Stimulated activated CD4-positive, alpha-beta T cell treated with anti-CD3 and anti-CD28 coated beads, Interleukin-1b, Interleukin-23, amount 100 ng/mL, for 1 hour (primary cell): Measurements from ENCODE around the gene OR6C2.
"Not testable (repeated sequence)": the region's sequence is repeated elsewhere in the genome, so short reads cannot be mapped to it uniquely, and the experiment has no call there.

ENCODE experiments used
- DNase-seq, 2 donors: peaks; one replicate each; pipeline ENCODE4 v3.0.0-alpha.2; 2020; ENCODE audit warnings: low read depth in 2 of 2

Gene OR6C2

GRCh38 chr12:55472264-55472663 is 28.4 kb downstream of the OR6C2 start:
- no peak for DNase-seq

GRCh38 chr12:55479136-55479535 is 35.3 kb downstream of the OR6C2 start:
- DNase-seq: not testable (repeated sequence)

GRCh38 chr12:55484284-55484683 is 40.4 kb downstream of the OR6C2 start:
- DNase-seq: not testable (repeated sequence)

- no peak for DNase-seq
Observed at GRCh38 chr12:55492078-55492477, 48.2 kb downstream of the OR6C2 start, which contains the start of gene OR6C68. Gene OR6C68 (plus strand): TSS chr12:55492378. CDS start chr12:55492378, 0 bp downstream.

GRCh38 chr12:55495490-55495889 is 51.6 kb downstream of the OR6C2 start:
- DNase-seq: no peak

GRCh38 chr12:55499231-55499630 is 55.4 kb downstream of the OR6C2 start:
- DNase-seq: no peak

GRCh38 chr12:55499810-55500252 is 56.0 kb downstream of the OR6C2 start:
- DNase-seq: no peak

GRCh38 chr12:55501601-55502000 is 57.7 kb downstream of the OR6C2 start:
- DNase-seq: no peak
